Measurements from ENCODE around the gene INTS1. TPM values are rescaled to one million over a fixed set of nuclear protein-coding genes. Genes with fewer than 3 reads are reported as not detected.

Gene INTS1
- total RNA-seq, 2 donors from 2014 or later: 66.3 to 72.9 TPM

- no peak for ATAC-seq
- Histone ChIP-seq H3K36me3 (replicated peaks in 1 of 2; ENCODE audit: insufficient read depth in 1 of 2, low read depth in 2 of 2) (peaks cover 0 to 34% of the 10 kb centered on the region in 2 donors), H3K27ac (no peak overlapping the region), H3K27me3 (no peaks in the 10 kb centered on the region), H3K9me3 (no peaks in the 10 kb centered on the region), H3K4me3 (no peak overlapping the region), H3K4me1 (peaks cover 3% of the 10 kb centered on the region)
- intact Hi-C loops (cut with DNase I): no loop called here
- no peak for TF ChIP-seq POLR2A (IDR thresholded peaks at IDR 0.05)
- TF ChIP-seq, protein P1, sequence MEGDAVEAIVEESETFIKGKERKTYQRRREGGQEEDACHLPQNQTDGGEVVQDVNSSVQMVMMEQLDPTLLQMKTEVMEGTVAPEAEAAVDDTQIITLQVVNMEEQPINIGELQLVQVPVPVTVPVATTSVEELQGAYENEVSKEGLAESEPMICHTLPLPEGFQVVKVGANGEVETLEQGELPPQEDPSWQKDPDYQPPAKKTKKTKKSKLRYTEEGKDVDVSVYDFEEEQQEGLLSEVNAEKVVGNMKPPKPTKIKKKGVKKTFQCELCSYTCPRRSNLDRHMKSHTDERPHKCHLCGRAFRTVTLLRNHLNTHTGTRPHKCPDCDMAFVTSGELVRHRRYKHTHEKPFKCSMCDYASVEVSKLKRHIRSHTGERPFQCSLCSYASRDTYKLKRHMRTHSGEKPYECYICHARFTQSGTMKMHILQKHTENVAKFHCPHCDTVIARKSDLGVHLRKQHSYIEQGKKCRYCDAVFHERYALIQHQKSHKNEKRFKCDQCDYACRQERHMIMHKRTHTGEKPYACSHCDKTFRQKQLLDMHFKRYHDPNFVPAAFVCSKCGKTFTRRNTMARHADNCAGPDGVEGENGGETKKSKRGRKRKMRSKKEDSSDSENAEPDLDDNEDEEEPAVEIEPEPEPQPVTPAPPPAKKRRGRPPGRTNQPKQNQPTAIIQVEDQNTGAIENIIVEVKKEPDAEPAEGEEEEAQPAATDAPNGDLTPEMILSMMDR (IDR thresholded peaks at IDR 0.05): no peak
- 90 to 91% methylated on average over 5 to 33 of the region's 33 CpGs for WGBS, 2 donors
- no peak for DNase-seq
These were observed 7.5 kb downstream of the INTS1 start for GRCh38 chr7:1496531-1497292.

DNA sequence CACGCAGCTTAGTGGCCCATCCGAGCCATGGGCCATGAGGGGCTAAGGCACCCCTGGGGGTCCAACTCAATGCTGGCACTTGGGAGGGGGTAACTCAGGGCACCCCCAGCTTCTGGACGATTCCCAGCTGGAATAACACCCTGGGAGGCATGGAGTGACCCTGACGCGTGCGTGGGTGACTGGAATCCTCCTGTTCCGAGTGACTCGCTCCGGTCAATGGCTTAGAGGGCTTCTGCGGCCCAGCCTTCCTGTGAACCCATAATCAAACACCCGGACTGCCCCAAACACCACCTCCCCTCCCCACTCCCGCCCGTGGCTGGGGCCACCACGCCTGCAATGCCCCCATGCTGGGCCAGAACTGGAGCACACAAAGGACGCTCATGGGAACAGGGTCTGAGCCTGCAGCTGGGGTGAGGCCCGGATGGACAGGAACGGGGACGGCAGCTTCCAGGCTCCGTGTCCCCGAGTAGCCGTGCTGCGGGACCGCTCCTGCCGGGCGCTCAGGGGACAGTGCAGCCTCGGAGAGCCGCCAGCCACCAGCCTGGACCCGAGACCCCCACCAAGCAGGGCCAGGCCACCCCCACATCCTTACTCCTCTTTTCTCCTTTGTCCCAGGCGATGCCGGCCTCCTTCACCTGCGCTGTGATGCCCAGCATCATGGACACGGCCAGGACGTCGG lies 8.5 kb downstream of the INTS1 start:
- no peak for ATAC-seq
- 87 to 93% methylated on average over 19 to 34 of the region's 34 CpGs for WGBS, 2 donors
- intact Hi-C loops (cut with DNase I): no loop called here
- DNase-seq: no peak
- peaks cover 0 to 33% of the 10 kb centered on the region in 2 donors for H3K36me3 ChIP-seq (replicated peaks in 1 of 2; ENCODE audit: insufficient read depth in 1 of 2, low read depth in 2 of 2)
- no peak overlapping the region for H3K27ac ChIP-seq
- no peaks in the 10 kb centered on the region for H3K4me1 ChIP-seq
- no peak for TF ChIP-seq POLR2A (IDR thresholded peaks at IDR 0.05)
- TF ChIP-seq, protein P1 (IDR thresholded peaks at IDR 0.05): no peak
- H3K4me3 ChIP-seq: no peak overlapping the region
- no peaks in the 10 kb centered on the region for H3K27me3 ChIP-seq
- H3K9me3 ChIP-seq: no peaks in the 10 kb centered on the region

DNA sequence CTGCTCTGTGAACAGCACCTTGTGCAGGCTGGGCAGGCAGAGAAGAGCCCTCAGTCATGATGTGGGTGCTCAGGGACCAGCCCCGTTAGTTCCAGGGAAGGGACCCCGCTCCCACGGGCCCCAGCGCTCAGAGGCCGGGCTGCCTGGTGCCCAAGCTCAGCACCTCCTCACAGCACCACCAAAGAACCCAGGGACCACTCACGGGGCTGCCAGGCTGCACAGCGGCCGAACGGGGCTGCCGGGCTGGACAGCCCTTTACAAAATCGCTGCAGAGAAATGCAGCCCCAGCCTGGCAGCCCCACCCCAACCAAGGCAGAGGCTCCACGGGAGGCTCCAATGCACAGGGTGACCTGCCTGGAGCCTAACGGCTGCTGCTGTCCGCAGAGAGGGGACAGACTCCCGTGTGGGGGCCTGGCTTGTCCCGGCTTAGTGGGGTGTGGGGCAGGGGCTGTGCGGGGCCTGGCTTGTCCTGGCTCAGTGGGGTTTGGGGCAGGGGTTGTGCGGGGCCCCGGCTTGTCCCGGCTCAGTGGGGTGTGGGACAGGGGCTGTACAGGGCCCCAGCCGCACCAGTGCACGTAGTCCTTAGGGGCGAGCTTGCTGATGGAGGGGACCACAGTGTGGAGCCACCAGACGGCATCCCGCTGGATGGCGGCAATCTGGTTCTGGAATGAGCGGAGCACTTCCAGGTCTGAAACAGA lies 9.2 kb downstream of the INTS1 start:
- 93% methylated on average over 27 of the region's 27 CpGs; no CpG with 5 or more reads in 1 of the 2 donors for WGBS, 2 donors
- DNase-seq: no peak

DNA sequence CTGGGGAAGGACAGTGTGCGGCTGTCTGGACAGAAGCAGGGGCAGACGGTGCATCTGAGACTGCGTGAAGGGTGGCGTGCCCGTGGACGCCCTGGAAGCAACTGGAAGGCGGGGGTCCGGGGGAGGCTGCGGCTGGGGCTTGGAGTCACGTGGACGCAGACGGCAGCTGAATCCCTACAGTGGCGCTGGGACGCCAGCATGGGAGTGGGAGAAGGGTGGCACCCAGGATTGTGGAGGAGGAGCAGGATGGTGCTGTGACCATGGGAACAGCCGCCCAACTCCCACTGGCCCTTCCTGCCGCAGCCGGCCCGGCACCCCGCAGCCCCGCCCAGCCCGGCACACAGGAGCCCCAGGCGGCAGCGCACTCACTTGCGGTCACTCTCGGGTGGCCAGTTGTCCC lies 9.7 kb downstream of the INTS1 start:
- no peak overlapping the region for H3K27ac ChIP-seq
- 90 to 97% methylated on average over 14 to 25 of the region's 25 CpGs for WGBS, 2 donors
- H3K36me3 ChIP-seq (replicated peaks in 1 of 2; ENCODE audit: insufficient read depth in 1 of 2, low read depth in 2 of 2): peaks cover 0 to 31% of the 10 kb centered on the region in 2 donors
- no peaks in the 10 kb centered on the region for H3K9me3 ChIP-seq
- H3K4me1 ChIP-seq: no peaks in the 10 kb centered on the region
- H3K4me3 ChIP-seq: no peak overlapping the region
- TF ChIP-seq, protein P1 (IDR thresholded peaks at IDR 0.05): no peak
- TF ChIP-seq POLR2A (IDR thresholded peaks at IDR 0.05): no peak
- no peaks in the 10 kb centered on the region for H3K27me3 ChIP-seq
- DNase-seq: no peak
- no peak for ATAC-seq
- intact Hi-C loops (cut with DNase I): no loop called here

More for the DNA sequence above, 9.2 kb downstream of the INTS1 start:
- no peak for TF ChIP-seq POLR2A (IDR thresholded peaks at IDR 0.05)
- TF ChIP-seq, protein P1 (IDR thresholded peaks at IDR 0.05): no peak
- intact Hi-C loops (cut with DNase I): no loop called here
- Histone ChIP-seq H3K36me3 (replicated peaks in 1 of 2; ENCODE audit: insufficient read depth in 1 of 2, low read depth in 2 of 2) (peaks cover 0 to 36% of the 10 kb centered on the region in 2 donors), H3K4me3 (no peak overlapping the region), H3K4me1 (no peaks in the 10 kb centered on the region), H3K27ac (no peak overlapping the region), H3K27me3 (no peaks in the 10 kb centered on the region), H3K9me3 (no peaks in the 10 kb centered on the region)
- no peak for ATAC-seq
